ENCODE measurements around the gene SLC23A1.

DNA sequence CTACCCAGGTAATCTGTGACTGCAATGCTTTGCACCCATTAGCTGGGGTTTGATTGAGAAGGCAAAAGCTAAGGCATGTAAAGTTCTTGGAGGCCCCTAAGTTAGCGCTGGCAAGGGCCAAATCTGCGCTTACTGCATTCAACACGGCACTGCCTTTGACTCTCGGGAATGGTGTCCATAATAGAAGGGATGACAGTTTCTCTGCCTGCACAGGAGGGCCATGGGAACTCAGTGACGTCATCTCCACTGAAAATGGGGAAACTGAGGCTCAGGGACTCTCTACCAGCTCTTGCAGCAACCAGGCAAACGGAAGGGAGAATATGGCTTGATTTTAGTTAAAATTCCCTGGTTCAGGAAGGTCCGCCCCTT is 20.3 kb upstream of the SLC23A1 start:
- TF ChIP-seq, protein P1, sequence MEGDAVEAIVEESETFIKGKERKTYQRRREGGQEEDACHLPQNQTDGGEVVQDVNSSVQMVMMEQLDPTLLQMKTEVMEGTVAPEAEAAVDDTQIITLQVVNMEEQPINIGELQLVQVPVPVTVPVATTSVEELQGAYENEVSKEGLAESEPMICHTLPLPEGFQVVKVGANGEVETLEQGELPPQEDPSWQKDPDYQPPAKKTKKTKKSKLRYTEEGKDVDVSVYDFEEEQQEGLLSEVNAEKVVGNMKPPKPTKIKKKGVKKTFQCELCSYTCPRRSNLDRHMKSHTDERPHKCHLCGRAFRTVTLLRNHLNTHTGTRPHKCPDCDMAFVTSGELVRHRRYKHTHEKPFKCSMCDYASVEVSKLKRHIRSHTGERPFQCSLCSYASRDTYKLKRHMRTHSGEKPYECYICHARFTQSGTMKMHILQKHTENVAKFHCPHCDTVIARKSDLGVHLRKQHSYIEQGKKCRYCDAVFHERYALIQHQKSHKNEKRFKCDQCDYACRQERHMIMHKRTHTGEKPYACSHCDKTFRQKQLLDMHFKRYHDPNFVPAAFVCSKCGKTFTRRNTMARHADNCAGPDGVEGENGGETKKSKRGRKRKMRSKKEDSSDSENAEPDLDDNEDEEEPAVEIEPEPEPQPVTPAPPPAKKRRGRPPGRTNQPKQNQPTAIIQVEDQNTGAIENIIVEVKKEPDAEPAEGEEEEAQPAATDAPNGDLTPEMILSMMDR (IDR thresholded peaks at IDR 0.05), result no peak
- no peak for TF ChIP-seq POLR2A (IDR thresholded peaks at IDR 0.05)
